GM19467 (cell line): Measurements from ENCODE around the gene TMEM121B.

Experiments used
- ATAC-seq: cut with Tn5 transposase; IDR thresholded peaks from one replicate; pipeline ENCODE4 v1.9.1; 2021; ENCODE audit warnings: mild to moderate bottlenecking, moderate library complexity; ENCODE audit not compliant: unreplicated experiment

The TMEM121B gene

DNA sequence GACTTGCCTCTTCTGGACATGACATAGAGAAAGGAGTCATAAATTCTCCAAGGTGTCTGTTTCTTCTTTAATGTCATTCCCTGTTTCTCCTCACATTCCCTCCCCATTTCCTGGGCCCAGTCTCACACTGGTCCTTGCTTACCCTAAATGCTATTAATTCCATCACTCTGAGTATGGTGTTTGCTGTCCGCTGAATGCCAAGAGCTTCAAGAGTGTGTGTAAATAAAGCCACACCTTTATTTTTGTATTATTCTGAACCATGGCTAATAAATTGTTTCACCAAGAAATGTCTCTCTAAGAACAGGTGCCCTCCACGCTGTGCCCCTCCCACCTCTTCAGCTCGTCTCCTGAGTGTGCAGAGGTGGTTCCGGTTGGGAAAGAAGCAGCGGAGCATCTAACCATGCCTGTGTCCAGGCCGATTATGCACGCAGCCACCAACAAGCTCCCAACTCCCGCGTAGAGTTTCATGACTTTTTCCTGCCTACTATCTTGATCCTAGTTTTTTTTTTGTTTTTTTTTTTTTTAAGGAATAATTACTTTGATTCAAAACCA lies 8.6 kb downstream of the TMEM121B start:
- ATAC-seq = no peak

DNA sequence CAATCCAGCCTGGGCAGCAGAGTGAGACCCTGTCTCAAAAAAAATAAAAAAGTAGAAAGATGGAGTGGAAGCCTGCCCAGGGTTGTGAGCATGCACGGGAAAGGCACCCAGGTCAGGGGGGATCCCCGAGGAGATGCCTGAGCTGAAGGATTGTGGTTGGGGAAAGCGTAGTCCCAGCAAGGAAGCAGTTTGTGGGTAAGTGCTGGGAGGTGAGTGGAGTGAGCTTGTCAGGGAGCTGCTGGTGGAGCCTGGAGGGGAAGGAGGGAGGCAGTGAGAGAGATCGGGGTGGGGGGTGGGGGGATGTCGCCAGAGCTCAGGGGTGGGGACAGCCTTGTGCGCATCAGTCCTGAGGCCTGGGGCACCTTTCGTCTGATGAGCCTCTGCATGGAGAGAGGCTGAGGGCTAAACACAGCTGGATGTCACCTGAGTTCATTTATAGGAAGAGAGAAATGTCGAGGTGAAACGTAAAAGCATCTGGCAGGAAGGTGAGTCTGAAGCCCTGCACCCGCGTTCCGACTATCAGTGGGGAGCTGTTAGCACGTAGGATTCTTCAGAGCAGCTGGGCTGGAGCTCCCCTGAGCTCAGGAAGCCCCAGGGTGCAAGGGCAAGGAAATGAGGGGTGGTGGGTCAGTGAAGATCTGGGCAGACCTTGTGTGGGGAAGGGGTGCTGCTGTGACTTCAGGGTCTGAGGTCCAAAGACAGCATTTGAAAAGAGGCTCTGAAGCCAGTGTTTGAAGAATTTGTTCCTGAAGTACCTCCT lies 10.2 kb downstream of the TMEM121B start:
- ATAC-seq = no peak

DNA sequence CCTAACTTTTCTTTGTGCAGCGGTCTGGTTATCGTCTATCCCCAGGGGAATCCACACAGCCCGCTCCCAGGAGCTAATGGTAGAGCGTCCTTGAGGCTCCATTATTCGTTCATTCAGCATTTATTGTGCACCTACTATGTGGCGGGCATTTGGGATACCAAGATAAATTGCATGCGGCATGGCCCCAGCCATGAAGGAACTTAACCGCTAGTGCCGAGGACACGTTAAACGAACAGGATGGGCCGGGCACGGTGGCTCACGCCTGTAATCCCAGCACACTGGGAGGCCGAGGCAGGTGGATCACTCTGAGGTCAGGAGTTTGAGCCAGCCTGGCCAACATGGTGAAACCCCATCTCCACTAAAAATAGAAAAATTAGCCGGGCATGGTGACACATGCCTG lies 11.2 kb downstream of the TMEM121B start:
- ATAC-seq = no peak

DNA sequence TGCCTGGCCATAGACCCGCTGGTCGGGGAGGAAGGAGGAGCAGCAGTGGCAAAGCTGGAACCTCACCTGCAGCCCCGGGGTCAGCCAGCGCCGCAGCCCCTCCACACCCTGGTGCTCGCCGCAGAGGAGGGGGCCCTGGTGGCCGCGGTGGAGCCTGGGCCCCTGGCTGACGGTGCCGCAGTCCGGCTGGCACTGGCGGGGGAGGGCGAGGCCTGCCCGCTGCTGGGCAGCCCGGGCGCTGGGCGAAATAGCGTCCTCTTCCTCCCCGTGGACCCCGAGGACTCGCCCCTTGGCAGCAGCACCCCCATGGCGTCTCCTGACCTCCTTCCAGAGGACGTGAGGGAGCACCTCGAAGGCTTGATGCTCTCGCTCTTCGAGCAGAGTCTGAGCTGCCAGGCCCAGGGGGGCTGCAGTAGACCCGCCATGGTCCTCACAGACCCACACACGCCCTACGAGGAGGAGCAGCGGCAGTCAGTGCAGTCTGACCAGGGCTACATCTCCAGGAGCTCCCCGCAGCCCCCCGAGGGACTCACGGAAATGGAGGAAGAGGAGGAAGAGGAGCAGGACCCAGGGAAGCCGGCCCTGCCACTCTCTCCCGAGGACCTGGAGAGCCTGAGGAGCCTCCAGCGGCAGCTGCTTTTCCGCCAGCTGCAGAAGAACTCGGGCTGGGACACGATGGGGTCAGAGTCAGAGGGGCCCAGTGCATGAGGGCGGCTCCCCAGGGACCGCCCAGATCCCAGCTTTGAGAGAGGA lies 11.9 kb downstream of the TMEM121B start:
- ATAC-seq = no peak

DNA sequence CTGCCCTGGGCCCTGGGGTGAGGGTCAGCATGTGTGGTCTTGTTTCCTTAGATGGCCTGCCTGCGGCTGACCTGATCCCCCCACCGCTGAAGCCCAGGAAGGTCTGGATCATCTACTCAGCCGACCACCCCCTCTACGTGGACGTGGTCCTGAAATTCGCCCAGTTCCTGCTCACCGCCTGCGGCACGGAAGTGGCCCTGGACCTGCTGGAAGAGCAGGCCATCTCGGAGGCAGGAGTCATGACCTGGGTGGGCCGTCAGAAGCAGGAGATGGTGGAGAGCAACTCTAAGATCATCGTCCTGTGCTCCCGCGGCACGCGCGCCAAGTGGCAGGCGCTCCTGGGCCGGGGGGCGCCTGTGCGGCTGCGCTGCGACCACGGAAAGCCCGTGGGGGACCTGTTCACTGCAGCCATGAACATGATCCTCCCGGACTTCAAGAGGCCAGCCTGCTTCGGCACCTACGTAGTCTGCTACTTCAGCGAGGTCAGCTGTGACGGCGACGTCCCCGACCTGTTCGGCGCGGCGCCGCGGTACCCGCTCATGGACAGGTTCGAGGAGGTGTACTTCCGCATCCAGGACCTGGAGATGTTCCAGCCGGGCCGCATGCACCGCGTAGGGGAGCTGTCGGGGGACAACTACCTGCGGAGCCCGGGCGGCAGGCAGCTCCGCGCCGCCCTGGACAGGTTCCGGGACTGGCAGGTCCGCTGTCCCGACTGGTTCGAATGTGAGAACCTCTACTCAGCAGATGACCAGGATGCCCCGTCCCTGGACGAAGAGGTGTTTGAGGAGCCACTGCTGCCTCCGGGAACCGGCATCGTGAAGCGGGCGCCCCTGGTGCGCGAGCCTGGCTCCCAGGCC lies 12.7 kb downstream of the TMEM121B start:
- no peak for ATAC-seq

DNA sequence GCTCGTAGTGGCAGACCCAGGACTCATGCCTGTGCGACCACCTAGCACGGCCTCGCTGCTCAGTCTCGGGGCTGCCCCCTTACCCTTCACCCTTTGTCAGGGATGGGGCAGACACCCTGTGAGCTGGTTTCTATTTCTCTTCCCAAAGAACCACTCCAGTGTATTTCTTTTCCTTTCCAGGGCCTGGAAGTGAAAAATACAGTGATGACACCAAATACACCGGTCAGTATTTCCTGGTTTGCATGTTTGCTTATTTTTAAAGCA lies 13.7 kb downstream of the TMEM121B start:
- ATAC-seq = no peak

DNA sequence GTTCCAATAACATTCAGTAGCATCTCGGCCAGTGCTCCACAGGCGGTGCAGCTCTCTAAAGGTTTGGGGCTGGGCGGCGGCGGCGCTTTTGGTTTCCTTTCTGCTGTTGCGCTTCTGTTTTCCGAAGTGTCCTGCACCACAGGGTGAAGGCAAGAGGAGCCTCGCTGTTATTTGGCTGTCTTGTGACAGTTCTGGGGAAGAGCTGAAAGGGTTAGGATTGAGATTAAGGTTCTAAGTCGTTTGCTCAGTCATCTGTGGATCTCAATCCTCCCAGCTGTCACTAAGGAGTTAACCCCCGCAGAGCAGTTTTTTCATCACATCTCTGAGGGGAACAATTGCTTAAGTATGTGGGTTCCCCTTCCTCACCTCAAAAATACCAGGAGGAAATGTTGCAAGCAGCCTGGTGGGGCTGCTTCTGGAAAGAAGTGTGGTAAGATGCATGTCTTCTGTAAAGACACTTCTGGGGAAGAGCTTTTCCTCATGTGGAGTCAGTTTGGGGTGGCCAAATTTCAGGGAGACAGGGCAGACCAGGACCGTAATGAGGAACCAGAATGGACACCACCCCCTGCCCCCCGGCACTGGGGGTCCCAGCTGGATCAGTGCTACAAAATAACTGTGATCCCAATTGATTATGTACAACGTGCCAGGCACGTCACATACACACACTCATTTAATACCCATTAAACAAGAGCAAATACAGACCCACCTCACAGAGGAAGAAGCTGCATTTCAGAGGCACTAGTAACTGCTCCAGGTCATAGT lies 14.2 kb downstream of the TMEM121B start:
- no peak for ATAC-seq

DNA sequence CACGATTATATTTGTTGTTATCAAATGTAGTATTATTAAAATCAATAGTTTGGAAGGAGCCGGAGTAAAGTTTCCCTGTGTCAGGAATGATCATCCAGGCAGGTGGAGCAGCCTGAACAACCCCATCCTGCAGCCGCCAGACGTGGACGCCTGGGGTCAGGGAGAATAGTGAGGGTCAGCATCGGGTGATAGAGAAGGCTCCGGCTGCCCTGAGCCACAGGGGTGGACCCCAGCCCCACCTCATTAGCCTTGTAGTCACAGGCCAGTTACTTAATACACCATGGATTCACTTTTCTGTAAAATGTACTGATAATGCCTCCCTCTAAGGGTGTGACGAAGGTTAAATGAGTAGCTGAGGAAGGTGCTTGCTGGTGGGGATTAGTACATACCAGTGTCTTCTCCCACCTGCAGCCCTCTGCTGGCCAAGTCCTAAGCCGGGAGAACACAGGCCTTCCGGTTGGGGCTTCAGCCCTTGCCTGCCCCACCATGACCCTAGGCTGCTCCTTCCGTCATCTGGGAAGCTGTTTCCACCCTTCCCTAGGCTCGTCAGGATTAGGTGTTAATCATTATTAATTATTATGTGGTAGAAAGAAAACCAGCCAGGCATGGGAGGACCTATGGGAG lies 14.9 kb downstream of the TMEM121B start:
- no peak for ATAC-seq

DNA sequence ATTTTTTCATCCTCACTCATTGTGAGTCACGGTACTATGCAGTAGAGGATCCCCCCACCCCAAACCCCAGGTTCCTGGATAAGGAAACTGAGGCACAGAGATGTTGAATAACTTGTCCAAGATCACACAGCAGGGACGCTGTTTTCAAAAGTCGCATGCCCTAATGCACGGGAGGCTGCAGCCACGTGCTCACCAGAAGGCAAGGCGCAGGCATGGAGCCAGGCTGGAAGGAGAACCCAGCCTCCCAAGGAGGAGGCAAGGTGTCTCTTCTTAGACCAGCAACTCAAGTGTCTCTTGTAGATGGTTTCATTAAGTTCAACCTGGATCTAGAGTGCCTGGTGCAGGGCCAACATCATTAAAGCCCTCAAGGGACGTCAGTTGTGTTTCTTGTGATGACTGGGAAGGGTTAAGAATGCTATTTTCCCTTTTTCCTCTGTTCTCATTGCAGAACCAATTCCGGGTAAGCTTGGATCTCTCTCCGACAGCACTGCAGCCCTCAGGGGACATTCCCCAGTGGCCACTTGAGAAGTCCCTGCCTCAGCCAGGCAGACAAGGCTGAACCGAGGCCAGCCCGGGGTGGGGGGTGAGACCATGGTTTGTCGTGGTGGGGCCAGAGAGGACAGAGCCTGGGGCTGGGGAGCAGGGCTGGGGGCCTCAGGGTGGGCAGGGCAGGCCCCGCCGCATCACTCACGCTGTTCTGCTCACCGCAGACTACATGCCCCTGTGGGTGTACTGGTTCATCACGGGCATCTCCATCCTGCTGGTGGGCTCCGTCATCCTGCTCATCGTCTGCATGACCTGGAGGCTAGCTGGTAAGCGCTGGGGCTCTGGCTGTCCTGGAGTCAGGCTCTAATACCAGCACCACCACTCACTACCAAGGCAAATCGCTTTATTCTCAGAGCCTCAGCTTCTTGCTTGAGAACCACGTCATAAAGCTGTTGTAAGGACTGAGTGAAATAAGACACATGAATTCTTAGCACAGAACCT lies 15.7 kb downstream of the TMEM121B start:
- no peak for ATAC-seq

DNA sequence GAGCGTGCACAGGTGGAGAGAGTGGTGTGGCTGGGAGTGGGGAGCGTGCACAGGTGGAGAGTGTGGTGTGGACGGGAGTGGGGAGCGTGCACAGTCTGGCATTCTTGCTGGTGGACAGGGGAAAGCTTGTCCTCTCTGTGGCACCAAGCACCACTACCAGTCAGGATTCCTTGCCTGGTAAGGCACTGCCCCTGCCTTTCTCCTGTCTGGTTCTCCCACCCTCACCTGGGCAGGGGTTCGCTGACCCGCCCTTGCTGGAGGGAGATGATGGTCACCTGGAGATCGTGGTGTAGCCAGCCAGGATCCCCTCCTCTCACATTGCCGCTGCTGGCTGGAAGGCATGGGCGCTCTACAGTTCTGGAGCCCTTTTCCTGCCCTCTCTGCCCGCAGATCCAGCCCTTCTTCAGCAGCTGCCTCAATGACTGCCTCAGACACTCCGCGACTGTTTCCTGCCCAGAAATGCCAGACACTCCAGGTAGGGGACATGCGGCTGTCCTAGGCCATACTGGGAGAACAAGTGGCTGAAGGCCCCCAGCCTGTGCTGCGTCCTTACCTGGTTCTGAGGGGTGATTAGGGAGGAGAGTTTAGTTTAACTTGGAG lies 16.7 kb downstream of the TMEM121B start:
- ATAC-seq = no peak

DNA sequence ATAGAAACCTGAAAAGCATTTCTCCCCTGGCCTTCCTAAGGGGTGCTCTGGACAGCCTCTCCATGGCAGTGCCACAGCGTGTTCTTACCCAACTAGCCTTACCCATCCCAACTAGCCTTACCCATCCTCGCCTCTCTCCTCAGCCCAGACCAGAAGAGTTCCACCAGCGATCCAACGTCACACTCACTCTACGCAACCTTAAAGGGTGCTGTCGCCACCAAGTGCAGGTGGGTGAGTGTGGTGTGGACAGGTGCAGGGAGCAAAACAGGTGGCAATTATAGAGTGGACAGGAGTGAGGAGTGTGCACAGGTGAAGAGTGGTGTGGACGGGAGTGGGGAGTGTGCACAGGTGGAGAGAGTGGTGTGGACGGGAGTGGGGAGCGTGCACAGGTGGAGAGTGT lies 17.8 kb downstream of the TMEM121B start:
- ATAC-seq = no peak

DNA sequence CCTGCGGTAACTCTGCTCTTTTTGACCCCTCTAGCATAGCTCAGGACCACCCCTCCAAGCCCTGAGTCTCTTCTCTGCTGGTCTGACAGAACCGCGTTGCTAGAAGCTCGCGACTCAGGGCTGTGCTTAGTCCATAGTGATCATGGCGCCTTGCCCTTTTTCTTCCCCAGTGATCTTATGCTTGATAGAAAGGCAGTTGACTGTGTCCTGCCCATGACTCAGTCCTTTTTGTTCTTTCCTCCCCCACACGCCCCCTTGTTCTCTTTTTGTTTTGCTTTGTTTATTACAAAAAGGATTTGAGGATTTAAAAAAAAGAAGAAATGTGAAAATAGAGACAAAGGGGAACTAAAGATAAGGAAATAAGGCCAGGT lies 18.9 kb downstream of the TMEM121B start:
- ATAC-seq = no peak

DNA sequence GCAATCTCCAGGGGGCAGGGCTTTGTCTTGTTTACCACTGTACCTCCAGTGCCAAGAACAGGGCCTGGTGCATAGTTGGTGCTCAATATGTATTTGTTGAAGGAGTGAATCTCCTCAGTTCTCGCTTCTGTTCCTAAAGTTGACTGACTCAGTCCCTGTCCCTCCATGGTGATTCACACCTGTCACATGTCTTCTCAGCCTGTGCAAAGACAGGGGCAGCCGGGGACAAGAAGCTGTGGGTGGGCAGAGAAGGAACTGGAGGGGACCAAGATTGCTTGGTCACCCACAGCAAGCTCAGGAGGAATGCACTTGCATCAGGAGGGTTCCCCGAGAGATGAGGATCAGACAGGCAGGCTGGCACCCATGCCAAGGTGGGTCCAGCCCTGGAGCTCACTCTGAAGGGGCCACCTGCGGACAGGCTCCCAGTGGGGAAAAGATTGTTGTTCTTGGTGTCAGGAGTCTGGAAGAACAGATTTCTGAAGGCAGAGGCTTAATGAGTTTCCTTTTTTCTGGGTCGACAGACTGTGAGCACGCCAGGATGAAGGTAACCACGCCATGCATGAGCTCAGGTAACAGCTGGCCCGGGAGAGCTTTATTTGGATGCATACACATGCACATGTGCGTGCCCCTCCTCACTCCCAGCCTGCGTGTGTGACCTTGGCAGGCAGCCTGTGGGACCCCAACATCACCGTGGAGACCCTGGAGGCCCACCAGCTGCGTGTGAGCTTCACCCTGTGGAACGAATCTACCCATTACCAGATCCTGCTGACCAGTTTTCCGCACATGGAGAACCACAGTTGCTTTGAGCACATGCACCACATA lies 19.5 kb downstream of the TMEM121B start:
- ATAC-seq = no peak

DNA sequence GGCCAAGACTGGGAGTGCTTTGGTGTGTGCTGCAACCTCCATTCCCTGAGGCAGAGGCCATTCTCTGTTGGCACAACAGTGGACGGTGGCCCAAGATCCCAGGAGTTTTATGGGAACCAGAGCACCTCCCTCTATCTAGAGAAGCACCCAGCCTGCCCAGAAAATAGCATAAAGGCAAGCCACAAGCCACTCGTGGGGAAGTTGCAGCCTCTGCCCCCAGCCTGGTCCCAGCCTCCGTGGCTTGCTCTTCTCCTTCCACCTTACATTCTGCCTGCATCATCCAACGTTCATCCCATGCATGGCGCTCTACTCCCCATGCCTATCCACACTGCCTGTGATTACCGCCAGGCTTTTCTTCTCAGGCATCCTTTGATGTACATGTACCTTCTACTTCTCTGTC lies 20.5 kb downstream of the TMEM121B start:
- no peak for ATAC-seq

DNA sequence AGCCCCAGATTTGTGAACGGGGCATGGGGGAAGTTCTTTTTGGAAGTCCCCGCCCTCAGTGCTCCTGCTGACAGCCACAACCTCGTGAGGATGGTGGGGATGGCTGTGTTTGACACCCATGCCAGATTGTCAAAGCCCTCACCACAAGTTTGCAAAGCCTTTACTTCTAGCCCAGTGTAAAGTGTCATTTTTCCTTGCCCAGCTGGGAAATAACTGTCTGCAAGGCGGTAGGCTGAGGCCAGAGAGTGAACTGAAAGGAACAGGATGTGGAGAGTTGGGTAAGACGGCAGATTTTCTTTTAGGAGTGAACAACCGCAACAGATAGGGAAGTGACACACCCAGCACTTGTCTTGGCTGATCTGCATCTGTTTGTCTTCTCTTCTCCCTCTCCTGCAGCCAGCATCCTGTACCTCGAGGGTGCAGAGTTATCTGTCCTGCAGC lies 22.8 kb downstream of the TMEM121B start:
- ATAC-seq = no peak

DNA sequence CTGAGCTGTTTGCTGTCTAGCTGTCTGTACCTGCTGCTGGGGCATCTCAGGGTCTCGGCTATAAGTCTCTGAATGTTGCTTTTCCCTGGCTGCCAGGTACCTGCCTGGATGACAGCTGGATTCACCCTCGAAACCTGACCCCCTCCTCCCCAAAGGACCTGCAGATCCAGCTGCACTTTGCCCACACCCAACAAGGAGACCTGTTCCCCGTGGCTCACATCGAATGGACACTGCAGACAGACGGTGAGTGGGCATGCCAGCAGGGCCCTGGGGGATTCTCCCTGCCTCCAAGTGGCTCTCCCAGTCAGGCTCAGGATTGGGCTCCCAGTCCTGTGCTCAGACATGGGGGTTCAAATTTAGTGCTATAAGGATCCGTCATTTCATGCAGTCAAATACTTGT lies 23.5 kb downstream of the TMEM121B start:
- no peak for ATAC-seq

DNA sequence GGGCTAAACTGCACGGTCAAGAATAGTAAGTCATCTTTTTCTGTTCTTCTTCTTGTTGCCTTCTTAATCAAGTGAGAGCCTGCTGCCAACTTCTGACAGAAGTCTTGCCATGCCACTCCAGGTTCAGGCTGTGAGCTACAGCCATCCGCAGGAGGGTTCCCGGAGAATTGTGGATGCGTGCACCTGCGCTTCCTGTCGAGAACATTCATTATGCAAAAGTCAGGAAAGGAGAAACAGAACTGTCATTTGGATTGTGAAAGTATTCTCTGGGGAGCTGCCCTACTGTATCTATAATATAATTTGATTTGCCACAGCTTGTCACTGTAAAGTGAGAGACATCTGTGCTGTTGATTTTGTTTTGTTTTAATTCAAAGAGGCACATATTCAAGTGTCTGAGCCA lies 24.1 kb downstream of the TMEM121B start:
- no peak for ATAC-seq

DNA sequence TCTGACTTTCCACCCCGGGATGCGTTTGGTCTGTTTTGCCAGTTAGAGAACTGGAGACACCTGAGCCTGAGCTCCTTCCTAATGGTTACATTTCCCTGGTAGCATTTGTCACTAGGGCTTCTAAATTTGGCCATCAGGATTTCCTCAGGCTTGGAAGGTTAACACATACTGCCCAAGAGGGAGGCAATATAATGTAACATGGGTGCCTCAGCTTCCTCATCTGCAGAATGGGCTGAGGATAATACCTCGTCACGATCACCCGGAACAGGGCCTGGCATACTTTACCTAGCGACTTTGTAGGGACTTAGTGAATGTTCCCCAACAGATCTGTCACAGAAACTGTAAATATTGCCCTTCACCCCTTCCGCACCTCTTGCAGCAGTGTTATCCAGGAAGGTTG lies 25.1 kb downstream of the TMEM121B start:
- no peak for ATAC-seq
